Adrenal gland (tissue), 12 donors: Measurements from ENCODE around the gene TLX2. TPM values are rescaled to one million over a fixed set of nuclear protein-coding genes. Genes with fewer than 3 reads are reported as not detected.

ENCODE experiments used
- DNase-seq, 7 donors: peaks; one replicate each; pipeline ENCODE4 v3.0.0-alpha.2; 2019 to 2020
- H3K27ac ChIP-seq, 5 donors: fragments of 200-600 bp; sonication (generic) in 4 of 5; 1 replicate in 3 of 5; 2 replicates in 2 of 5; pipeline versions ENCODE4 v1.5.1 to v1.8.0; 2016 to 2020; ENCODE audit warnings: mild to moderate bottlenecking in 1 of 5
- H3K27me3 ChIP-seq: fragments of 200-600 bp; 2 replicates; pipeline ENCODE4 v1.8.0; 2021
- H3K36me3 ChIP-seq, 2 donors: fragments of 200-600 bp; replicated peaks in 1 of 2; 1 replicate in 1 of 2; 2 replicates in 1 of 2; pipeline versions ENCODE4 v1.5.1 to v1.8.0; 2018 to 2022
- H3K4me1 ChIP-seq, 2 donors: fragments of 200-600 bp; replicated peaks in 1 of 2; 1 replicate in 1 of 2; 2 replicates in 1 of 2; pipeline versions ENCODE4 v1.5.1 to v1.8.0; 2018 to 2021
- H3K4me3 ChIP-seq, 4 donors: fragments of 200-600 bp; sonication (generic) in 3 of 4; one replicate each; pipeline ENCODE4 v1.5.1; 2016 to 2018
- H3K9me3 ChIP-seq, 3 donors: fragments of 200-600 bp; sonication (generic) in 1 of 3; replicated peaks in 1 of 3; 1 replicate in 2 of 3; 2 replicates in 1 of 3; pipeline versions ENCODE4 v1.5.1 to v1.8.0; 2016 to 2021
- POLR2A ChIP-seq, 2 donors: fragments of 450-650 bp; IDR thresholded peaks; one replicate each; pipeline ENCODE4 v1.6.1; 2017; ENCODE audit warnings: antibody characterized with exemption in 2 of 2, mild to moderate bottlenecking in 2 of 2, moderate library complexity in 1 of 2
- WGBS, 4 donors: extraction: QIAGEN DNeasy Blood & Tissue Kit in 2 of 4; methylation state at CpG; one replicate each; pipeline versions ENCODE4 v1.1.5 to v1.1.7; 2013 to 2017; 5-methylcytosine and 5-hydroxymethylcytosine counted together
- intact Hi-C, 2 donors: fragments of 100-400 bp; cut with DNase I; formaldehyde crosslinking; loops; one replicate each; pipeline versions ENCODE4 v1.14.1 to v1.15.0; 2022 to 2023
- polyA plus RNA-seq, 3 donors: library from polyadenylated mRNA; stranded (reverse); fragments of 200-250 nt in 2 of 3; fragments of 350-450 nt in 1 of 3; fragmentation: Illumina TruSeq in 1 of 3; extraction: RNeasy Lipid Tissue Mini Kit (QIAGEN cat#74804) in 1 of 3; gene quantifications; one replicate each; pipeline ENCODE4 v1.2.3, GENCODE V29; 2013 to 2014
- total RNA-seq, 9 donors: library from RNA; depleted of rRNA in 4 of 9; stranded (reverse); fragments of >200 nt in 4 of 9; fragments of 120-200 nt in 1 of 9; fragmentation: NEBNext Ultra II Directional in 1 of 9; extraction: Animal tissue kit (Norgen Biotek cat#: 25700) in 1 of 9; gene quantifications; one replicate each; pipeline versions ENCODE4 v1.1.0 to v1.2.4, GENCODE V29; 2013 to 2023
- TF ChIP-seq, protein P1 (sequence below), 6 experiments: fragments of 450-650 bp in 4 of 6; fragments of 200-600 bp in 2 of 6; sonication (generic) in 1 of 6; IDR thresholded peaks; 1 replicate in 5 of 6; 2 replicates in 1 of 6; pipeline versions ENCODE4 v1.5.1 to v1.8.0; 2016 to 2021; ENCODE audit warnings: antibody characterized with exemption in 6 of 6, mild to moderate bottlenecking in 2 of 6, moderate library complexity in 1 of 6
- donor health status: healthy with polysubstance abuse.
- donor health status: Bipolar disorder and iron deficiency.
- donor health status: DM: yes; HTN: yes; CAD: no.
- donor health status: DM: no; HTN: no; CAD: no.
- donor health status: DM: no; HTN: no; CAD: no.
- donor health status: DM: yes; HTN: yes; CAD: no.

The TLX2 gene
- total and polyA plus RNA-seq, 12 donors = 0.46 to 22.8 (median 3.5) TPM; not detected in 4

DNA sequence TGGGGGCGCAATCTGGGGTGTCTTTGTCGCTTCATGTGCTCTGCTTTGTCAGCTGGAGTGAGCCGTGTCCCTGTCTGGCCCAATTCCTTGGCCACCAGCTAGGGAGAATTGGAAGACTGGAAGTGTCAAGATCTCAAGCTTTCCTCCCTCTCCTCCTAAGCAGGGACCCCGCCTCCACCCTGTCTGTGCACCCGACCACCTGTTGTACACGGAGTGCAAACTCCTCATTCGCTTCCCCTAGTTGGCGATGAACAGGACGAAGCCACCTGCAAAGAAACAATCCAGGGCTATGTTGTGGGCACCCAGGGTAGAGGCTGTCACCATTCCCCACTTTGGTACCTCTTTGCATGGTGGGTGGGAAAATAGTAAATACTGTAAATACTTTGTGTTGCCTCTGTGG lies 13.5 kb downstream of the TLX2 start:
- peaks cover 11 to 15% of the 10 kb centered on the region in 2 donors for H3K4me1 ChIP-seq
- H3K27ac ChIP-seq = no peak overlapping the region
- WGBS, 4 donors = 92 to 98% (median 94%) methylated on average over 9 of the region's 9 CpGs
- no peak for DNase-seq
- H3K36me3 ChIP-seq = peaks cover 0 to 26% of the 10 kb centered on the region in 2 donors
- H3K4me3 ChIP-seq = no peak overlapping the region
- intact Hi-C loops = loop anchor here (2.0 to 5.0 kb wide), 2 partner anchors 21 to 40 kb away; partner anchors contain the start of gene PCGF1 (in 1 of the 2)
- TF ChIP-seq, protein P1, sequence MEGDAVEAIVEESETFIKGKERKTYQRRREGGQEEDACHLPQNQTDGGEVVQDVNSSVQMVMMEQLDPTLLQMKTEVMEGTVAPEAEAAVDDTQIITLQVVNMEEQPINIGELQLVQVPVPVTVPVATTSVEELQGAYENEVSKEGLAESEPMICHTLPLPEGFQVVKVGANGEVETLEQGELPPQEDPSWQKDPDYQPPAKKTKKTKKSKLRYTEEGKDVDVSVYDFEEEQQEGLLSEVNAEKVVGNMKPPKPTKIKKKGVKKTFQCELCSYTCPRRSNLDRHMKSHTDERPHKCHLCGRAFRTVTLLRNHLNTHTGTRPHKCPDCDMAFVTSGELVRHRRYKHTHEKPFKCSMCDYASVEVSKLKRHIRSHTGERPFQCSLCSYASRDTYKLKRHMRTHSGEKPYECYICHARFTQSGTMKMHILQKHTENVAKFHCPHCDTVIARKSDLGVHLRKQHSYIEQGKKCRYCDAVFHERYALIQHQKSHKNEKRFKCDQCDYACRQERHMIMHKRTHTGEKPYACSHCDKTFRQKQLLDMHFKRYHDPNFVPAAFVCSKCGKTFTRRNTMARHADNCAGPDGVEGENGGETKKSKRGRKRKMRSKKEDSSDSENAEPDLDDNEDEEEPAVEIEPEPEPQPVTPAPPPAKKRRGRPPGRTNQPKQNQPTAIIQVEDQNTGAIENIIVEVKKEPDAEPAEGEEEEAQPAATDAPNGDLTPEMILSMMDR (IDR thresholded peaks at IDR 0.05) = no peak
- TF ChIP-seq POLR2A (IDR thresholded peaks at IDR 0.05) = no peak
- H3K9me3 ChIP-seq = no peaks in the 10 kb centered on the region
- no peaks in the 10 kb centered on the region for H3K27me3 ChIP-seq

DNA sequence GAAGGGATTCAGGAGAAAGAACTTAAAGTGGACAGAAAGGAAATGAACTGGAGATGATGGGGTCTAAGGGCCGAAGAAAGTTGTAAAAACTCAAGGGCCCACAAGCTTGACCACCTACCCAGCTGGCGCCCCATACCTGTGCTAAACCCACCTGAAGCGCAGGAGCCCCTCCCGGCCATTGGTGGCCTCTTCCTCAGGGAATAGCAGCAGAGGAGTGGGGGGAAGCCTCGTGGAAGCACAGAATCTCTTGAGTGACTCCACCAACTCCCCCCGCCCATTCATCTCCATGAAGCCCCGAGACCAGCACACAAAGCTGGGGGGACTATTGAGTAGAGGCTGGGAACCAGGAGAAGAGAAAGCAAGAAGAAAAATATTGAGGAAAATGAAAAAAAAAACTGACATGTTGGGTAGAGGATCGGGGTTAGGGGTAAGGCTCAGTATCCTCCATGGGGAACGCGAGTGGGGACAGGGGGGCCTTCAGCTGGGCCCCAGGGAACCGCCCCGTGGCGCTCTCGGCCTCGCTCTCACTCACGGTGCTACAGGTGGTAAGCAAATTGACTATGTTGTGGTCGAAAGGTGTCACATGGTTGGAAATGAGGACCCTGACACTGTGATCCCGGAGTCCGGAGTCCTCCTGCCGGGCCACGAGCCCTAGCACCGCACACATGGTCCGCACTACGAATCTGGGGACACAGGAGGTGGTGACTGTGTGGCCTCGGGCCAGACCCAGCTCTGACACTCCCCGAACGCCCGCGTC lies 14.5 kb downstream of the TLX2 start:
- H3K4me3 ChIP-seq = peak overlapping the region; percentile 63 to 87 (median 78)
- H3K4me1 ChIP-seq = peaks cover 11 to 15% of the 10 kb centered on the region in 2 donors
- no peak for DNase-seq
- intact Hi-C loops = loop anchor here (2.0 to 5.0 kb wide), 2 partner anchors 22 to 41 kb away; partner anchors contain the start of gene PCGF1 (in 1 of the 2)
- WGBS, 4 donors = 15 to 26% (median 20%) methylated on average over 18 to 29 of the region's 29 CpGs
- H3K27me3 ChIP-seq = no peaks in the 10 kb centered on the region
- H3K9me3 ChIP-seq = no peaks in the 10 kb centered on the region
- peaks cover 0 to 34% of the 10 kb centered on the region in 2 donors for H3K36me3 ChIP-seq
- TF ChIP-seq POLR2A (IDR thresholded peaks at IDR 0.05) = no peak
- TF ChIP-seq, protein P1 (IDR thresholded peaks at IDR 0.05) = no peak
- peak overlapping the region; percentile 65 to 93 (median 83) for H3K27ac ChIP-seq

DNA sequence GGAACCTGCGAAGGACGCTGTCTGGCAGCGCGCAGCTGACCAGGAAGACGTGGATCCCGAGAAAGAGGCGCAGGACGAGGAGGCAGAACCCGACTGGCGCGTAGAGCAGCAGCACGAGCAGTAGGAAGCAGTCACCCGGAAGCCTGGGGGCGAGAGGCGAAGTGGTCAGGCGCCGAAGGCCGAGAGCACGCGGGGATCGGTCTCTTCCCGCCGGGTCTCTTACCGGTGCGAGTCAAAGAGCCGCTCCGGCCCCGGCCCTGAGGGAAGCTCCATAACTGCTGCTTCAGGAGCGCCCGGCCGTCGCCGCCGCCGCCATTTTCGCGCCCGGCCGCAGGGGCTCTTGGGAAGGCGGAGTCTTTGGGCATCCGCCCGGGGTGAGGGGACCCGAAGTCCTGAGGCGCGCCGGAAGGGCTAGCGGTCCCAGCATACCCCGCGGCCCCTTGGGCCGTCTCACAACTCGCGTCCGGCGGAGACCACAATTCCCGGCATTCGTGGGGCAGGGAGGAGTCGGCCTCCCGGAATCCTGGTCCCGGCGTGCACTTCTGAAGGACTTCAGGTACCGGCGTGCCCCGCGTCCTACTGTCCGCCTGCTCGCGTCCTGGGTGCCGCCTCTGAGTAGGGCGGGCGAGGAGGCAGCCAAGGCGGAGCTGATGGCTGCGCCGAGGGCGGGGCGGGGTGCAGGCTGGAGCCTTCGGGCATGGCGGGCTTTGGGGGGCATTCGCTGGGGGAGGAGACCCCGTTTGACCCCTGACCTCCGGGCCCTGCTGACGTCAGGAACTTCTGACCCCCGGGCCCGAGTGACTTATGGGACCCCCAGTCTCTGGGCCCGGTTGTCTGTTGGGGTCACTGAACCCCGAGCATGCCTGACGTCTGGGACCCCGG lies 15.3 kb downstream of the TLX2 start, which contains the start of the genes AUP1 and HTRA2:
TSS of gene AUP1 (minus strand) at position 350 of the 882 bp plus-strand sequence. CDS start at position 273, 77 bp downstream.
TSS of gene HTRA2 (plus strand) at position 577 of the 882 bp plus-strand sequence. CDS start at position 651, 74 bp downstream.
- intact Hi-C loops = loop anchor here (2.0 to 5.0 kb wide), 2 partner anchors 23 to 42 kb away; partner anchors contain the start of gene PCGF1 (in 1 of the 2)
- WGBS, 4 donors = 0 to 1% (median 0%) methylated on average over 16 to 87 of the region's 87 CpGs
- Histone ChIP-seq H3K27ac (peak within 1 kb of the TSS; percentile 65 to 93 (median 83)), H3K27me3 (no peaks in the 10 kb centered on the region), H3K4me1 (peaks cover 11 to 15% of the 10 kb centered on the region in 2 donors), H3K4me3 (peak within 1 kb of the TSS; percentile 63 to 87 (median 78)), H3K36me3 (peaks cover 0 to 34% of the 10 kb centered on the region in 2 donors), H3K9me3 (no peaks in the 10 kb centered on the region)
- DNase-seq = peak; percentile 98 to 99 (median 99)
- peak; percentile 42 to 76 for TF ChIP-seq POLR2A (IDR thresholded peaks at IDR 0.05)
- TF ChIP-seq, protein P1 (IDR thresholded peaks at IDR 0.05) = peak in 3 of 6 experiments; percentile 2 to 20 (median 14)
